HL-60 (cell line): Measurements from ENCODE around the gene SCUBE1.

Experiments used
- CTCF ChIP-seq: IDR thresholded peaks from one replicate; pipeline ENCODE4 v1.5.1; 2011; ENCODE audit warnings: low read length, control low read depth, inconsistent platforms; ENCODE audit not compliant: insufficient read depth
- POLR2AphosphoS5 ChIP-seq: IDR thresholded peaks from 2 replicates; pipeline ENCODE4 v1.6.1; 2012; ENCODE audit warnings: low read depth

DNA sequence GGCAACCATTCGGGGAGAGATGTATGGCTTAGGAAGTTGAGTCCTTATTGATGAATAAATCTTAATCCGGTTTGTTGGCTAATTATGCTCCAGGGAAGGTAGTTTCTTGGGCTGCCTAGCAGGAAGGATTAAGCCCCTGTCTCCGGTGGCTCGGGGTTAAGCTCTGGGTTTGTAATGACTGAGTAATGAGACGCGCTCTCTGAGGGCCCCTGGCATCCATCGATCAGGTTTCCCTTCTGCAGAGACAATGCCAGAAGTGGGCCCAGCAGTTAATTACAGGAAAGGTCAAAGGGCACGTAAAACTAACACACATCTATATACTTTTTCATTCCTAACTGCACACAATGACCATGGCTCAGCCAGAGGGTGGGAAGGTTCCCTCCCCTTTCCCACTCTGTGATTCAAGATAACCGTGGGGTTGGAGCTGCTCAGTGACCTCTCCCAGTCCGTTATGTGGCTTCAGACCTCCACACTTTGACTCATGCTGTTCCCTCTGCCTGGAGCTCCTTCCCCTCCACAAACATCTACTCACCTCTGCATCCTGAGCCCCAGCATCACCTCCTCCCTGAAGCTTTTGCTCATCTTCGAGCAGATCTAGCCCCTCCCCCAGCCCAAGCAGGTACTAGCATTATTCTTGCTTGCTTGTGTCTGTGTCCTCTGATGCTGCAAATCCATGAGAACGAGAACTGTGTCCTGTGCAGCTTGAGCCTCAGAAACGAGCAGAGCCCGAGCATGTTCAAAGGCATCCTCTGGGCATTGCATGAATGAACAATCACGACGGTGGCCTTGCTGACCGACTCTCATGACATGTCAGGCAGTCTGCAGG, 16.6 kb downstream of the SCUBE1 start:
- TF ChIP-seq CTCF (no peak), POLR2AphosphoS5 (no peak)
